Sciatic nerve (tissue), 2 donors: Measurements from ENCODE around the gene AKT1. TPM values are rescaled to one million over a fixed set of nuclear protein-coding genes. Genes with fewer than 3 reads are reported as not detected.
"Not testable (repeated sequence)": the region's sequence is repeated elsewhere in the genome, so short reads cannot be mapped to it uniquely, and the experiment has no call there.

Experiments used
- ATAC-seq: fragments of 200-7000 bp; cut with Tn5 transposase; one replicate; pipeline ENCODE4 v1.9.1; 2020; ENCODE audit warnings: mild to moderate bottlenecking, moderate library complexity
- DNase-seq: peaks from one replicate; pipeline ENCODE4 v3.0.0-alpha.2; 2020; ENCODE audit warnings: low spot score
- intact Hi-C: fragments of 100-400 bp; cut with DNase I; formaldehyde crosslinking; loops from one replicate; pipeline ENCODE4 v1.14.2; 2022
- total RNA-seq: library from RNA; stranded (reverse); fragmentation: NEBNext Ultra II Directional; extraction: Animal tissue kit (Norgen Biotek cat#: 25700); gene quantifications from one replicate; pipeline ENCODE4 v1.2.1, GENCODE V29; 2021
- donor health status: DM: no; HTN: no; CAD: no.
- donor health status: DM: no; HTN: no; CAD: no.

AKT1 gene
- total RNA-seq, 1 donor from 2014 or later, result 90.4 TPM

DNA sequence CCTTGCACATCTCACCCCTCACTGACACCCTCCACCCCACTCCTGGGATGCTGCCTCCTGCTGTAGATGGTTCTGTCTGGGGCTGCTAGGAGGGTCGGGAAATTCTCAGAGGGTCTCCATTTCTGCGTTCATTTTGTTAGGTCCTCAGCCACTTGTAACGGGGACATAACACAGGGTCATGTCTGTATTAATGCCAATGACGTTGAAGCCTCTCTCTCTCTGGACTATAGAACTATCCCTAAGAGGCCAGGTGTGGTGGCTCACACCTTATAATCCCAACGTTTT lies 28.0 kb downstream of the AKT1 start:
- no peak for ATAC-seq

DNA sequence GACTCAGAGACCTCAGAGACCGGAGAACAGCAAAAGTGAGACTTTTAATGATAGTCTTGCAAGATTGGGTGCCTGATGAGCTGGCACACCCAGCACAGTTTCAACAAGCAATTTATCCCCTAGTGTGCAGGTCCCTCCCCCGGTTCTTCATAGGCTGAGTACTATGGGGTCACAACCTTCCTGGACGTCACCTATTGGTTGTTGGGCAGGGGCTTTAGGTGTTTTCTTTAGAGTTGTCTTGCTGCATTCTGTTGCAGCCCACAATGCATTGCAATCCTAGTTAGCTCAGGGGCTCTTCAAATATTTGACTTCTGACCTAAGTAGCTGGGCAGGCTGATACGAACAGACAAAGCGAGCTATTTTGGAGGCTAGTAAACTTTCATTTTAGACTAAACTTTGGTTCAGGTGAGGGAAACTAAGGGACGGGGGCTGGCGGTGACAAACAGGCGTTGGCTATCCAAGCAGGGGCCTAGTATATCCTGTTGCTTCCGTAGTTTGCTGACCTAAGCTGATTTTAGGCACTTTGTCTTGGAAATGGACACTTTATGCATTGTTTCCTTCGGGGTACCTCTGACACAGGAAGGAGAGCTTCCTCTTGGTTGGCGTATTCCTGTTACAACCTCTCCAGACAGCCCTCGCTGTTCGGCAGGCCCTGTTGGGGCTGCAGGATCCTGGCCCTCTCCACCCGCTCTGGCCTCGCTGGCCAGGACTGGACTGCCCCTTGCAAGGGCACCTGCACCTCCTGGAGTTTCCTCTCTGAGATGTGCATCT lies 28.5 kb downstream of the AKT1 start:
- DNase-seq (no peak), ATAC-seq (no peak)
- intact Hi-C loops, result loop anchor here (5.0 kb wide), 1 partner anchor 55 kb away; no protein-coding TSS in a partner anchor

More for the DNA sequence above, 28.0 kb downstream of the AKT1 start:
- no peak for DNase-seq
- intact Hi-C loops, result loop anchor here (5.0 kb wide), 1 partner anchor 55 kb away; no protein-coding TSS in a partner anchor

DNA sequence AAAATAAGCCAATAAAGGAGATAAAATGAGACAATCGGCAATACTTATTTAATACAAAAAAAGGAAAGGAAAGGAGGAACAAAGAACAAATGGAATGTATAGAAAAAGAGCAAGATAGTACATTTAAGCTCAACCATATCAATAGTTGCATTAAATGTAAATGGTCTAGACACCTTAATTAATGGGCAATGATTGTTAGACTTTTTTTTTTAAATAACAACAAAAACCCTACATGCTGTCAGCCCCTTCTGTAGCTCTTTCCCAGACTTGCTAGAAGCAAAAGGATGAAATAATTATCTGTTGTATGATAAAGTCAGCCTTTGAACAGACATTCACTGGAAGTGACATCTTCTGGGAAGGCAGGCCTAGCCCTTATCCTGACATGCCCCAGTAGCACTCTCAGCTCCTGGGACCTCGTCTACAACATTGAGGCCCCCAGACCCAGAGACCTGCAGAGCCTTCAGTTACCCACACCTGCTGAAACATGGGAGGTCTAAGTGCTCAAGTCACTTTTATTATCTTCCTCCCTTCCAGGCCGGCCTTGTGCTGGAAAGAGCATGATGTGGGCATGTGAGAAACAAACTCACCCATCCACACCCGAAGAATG lies 29.2 kb downstream of the AKT1 start:
- no peak for DNase-seq
- intact Hi-C loops, result loop anchor here (5.0 kb wide), 1 partner anchor 56 kb away; no protein-coding TSS in a partner anchor
- no peak for ATAC-seq

DNA sequence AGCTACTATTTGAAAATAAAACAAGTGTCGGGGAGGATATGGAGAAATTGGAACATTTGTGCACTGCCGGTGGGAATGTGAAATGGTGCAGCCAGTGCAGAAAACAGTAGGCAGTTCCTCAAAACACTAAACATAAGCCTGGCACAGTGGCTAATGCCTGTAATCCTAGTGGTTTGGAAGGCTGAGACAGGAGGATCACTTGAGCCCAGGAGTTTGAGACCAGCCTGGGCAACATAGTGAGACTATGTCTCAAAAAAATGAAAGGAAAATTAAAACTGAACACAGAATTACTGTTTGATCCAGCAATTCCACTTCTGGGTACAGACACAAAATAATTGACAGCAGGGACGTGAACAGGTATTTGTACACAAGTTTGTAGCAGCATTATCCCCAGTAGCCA lies 30.0 kb downstream of the AKT1 start:
- intact Hi-C loops, result loop anchor here (5.0 kb wide), 1 partner anchor 57 kb away; no protein-coding TSS in a partner anchor
- DNase-seq (no peak), ATAC-seq (no peak)

DNA sequence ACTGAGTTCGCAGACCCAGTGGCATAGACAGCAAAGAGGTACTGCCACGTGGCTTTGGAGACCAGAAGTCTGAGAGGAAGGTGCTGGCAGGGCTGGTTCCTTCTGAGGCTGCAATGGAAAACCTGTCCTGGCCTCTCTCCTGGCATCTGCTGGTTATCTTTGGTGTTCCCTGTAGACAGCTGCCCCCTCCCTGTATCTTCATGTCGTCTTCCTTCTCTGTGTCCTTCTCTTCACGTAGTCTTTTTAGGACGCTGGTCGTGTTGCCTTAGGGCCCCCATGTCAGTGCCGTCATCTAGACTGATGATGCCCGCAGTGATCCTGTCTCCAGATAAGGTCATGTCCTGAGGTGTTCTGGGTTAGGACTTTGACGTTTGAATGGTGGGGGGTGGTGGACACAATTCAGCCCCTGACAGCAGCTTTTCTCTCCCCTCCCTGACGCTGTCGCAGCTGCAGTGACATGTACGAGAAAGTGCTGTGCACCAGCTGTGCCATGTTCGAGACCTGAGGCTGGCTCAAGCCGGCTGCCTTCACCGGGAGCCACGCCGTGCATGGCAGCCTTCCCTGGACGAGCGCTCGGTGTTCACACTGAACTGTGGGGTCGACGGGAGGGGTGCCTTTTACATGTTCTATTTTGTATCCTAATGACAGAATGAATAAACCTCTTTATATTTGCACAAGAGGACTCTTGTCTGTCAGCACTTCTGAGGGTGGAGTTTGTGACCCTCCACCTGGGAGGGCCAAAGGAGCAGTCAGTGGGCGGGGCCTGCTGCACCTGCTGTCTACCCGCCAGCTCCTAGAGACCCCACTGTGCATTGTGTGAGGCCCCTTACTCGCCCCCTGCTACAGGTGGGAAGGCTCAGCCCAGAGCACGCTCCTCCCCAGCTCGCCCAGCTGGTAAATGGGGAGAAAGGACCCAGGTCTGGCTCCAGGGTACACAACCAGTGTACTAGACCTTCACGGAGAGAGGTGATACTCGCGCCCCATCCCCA lies 36.3 kb downstream of the AKT1 start:
- DNase-seq (no peak), ATAC-seq (no peak)
- intact Hi-C loops, result no loop called here

DNA sequence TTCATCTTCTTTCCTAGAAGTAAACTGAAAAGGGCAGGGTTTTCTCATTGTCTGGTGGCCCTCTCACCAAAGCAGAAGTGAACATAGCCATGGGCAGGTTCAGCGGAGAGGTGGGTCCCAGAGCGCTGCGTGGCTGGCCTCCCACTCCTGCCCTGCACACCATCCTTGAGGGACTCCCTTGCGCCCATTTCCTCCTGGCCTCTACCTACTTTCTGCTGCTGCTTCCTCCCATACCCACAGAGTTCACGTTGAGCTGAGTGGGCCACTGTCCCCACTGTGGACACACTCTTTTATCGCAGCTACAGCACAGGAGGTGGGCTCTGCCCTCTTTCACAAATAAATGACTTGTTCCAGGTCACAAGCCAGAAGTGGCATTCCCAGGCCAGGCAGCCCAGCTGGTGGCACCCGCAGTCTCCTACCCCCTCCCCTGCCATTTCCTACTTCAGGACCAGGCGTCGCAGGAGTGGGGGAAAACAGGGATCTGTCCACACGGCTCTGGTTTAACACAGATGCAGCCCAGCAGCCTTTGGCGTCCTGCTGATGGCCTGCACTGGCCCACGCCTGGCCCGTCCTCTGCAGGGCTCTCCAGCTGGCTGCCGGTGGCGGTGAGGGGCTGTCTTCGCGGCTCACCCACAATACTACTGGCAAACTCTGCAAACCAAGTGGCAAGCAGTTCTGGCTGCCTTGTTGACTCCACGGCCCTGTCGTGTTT lies 37.7 kb downstream of the AKT1 start:
- intact Hi-C loops, result no loop called here
- DNase-seq (no peak), ATAC-seq (no peak)

DNA sequence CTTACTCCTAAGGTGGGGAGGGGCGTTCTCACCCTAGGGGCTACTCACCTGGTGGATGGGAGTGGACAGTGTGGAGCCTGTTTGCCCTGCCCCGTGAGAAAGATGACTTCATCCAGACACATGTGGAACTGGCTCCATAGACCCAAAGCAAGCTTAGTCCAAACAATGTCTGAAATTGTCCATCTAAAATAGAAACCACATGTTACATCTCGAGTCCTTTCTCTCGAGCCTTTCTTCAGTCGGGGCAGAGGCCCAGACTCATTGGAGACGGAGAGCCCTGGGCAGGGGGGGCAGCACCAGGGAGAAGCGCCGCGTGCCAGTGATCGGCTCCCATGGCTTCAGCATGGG lies 38.3 kb downstream of the AKT1 start:
- DNase-seq (no peak), ATAC-seq (no peak)
- intact Hi-C loops, result no loop called here

DNA sequence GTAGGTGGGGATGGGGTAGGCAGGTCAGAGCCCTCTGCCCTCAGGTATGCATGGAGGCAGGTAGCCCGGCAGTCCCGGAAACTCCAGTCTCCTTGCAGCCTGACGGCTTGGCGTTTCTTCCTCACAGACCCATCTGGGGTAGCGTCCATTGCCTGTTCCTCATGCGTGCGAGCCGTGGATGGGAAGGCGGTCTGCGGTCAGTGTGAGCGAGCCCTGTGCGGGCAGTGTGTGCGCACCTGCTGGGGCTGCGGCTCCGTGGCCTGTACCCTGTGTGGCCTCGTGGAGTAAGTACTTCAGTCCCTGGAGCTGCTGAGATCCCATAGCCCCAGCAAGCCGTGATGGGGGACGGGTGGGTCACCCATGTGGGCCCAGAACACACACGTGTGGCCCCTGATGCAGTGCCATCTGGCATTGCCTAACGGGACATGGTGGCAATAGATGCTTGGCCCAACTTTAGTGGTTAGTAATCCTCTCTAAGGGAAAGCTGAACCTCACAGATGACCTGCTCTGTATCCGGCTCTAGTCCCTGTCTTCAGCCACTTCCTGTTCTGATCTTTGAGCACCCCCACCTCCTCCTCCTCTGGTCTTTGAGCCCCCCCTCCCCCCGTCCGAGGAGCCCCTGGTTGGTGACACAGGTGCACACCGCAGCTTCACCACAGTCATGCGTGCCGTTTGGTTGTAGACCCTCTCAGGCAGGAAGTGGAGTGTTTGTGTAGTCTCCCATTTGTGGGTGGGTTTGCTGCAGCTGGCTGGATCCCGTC lies 38.9 kb downstream of the AKT1 start:
- DNase-seq, result no peak
- ATAC-seq, result no peak
- intact Hi-C loops, result no loop called here

DNA sequence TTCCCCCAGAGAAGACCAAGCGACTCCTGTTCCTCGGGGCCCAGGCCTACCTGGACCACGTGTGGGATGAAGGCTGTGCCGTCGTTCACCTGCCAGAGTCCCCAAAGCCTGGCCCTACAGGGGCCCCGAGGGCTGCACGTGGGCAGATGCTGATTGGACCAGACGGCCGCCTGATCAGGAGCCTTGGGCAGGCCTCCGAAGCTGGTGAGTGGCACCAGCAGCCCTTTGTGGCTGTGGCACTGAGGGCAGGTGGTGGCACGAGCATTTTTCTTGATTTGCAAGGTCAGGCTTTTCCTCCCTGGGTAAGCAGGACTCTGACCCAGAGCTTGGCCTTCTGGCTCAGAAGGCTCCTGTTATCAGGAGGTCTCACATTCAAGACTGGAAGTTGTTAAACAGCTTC lies 39.9 kb downstream of the AKT1 start:
- ATAC-seq, result no peak
- intact Hi-C loops, result no loop called here
- DNase-seq, result no peak

DNA sequence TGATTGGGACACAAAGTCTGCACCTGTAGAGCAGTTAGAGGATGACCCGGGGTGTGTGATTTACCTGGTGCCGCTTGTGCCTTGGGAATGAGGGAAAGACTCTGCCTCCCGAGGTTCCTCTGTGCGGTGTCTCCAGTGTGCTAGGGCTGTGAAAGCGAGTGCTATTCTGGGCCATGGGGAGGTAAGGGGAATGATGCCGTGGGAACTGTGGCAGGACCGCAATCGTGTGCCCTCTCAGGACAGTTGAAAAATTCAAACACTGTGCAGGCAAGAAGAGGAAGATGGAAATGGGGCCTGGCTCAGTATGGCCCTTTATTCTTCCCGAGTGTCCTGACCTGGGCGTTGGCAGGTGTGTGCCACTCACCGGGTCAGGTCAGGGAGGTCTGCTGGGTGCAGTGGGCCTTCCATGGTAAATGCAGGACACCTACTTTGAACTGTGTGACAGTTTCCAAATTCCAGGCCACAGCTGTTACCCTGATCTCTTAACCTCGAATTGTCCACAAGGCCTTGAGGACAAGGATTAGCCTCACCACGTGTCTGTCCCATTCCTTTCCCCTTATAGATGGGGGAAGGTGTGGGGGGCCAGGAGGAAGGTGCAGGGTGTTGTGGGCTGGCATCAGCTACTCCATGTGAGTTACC lies 41.2 kb downstream of the AKT1 start:
- no peak for DNase-seq
- ATAC-seq, result no peak
- intact Hi-C loops, result no loop called here

DNA sequence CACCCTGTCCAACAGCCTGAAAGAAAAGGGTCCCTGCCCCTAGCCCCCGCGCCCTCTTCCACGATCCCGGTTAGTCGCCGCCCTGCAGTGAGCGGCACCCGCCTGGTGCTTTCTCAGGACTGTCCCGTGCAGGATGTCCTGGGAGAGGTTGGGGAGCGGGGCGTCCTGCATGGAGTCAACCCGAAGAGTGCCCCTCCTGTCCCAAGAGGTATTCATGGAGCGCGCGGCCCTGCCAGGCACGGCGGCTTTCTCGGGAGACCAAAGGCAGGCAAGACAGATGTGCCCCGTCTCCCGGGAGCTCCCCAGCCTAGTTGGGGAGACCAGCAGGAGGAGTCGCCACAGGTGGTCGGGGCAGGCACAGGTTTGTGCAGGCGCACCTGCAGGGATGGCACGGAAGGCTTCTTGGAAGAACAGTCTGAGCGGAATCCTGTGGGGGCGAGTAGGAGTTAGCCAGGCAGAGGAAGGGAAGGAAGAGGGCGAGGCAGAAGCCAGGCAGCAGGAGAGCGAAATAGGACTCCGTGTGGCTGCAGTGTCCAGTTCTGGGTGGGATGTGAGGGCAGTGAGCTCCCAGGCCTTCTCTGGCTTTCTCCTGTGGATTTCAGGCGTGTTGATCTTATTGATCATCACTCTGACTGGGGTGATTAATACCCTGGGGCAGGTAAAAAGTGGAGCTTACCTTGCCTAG lies 41.9 kb downstream of the AKT1 start:
- DNase-seq (no peak), ATAC-seq (no peak)
- intact Hi-C loops, result no loop called here

DNA sequence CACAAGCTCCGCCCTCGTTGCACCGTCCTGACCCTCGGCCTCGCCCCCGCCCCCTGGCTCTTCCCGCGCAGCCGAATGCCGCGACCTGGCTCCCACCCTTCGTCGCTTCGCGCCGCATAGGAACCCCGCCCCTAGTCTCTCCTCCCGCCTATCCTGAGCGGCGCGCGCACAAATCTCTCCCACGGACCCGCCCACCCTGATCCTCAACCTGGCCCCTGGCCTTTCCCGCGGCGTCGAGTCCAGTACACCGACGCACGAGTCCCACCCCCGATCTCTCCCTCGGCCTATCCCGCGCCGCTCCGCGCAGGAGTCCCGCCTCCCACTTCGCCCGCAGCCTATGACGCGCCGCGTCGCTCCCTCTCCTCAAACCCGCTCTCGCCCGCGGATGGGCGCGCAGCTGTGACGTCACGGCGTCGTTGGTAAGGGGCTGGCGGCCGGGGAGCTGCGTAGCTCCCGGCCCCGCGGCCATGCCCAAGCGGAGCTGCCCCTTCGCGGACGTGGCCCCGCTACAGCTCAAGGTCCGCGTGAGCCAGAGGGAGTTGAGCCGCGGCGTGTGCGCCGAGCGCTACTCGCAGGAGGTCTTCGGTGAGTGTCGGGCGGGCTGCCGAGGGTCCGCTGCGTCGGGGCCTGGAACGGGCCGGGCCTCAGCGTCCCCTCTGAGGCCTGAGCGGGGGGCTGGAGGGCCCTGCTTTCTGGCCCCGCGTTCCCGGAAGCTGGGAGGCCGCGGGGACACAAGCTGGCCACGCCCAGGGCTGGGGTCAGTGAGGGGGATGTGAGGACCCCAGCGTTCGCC lies 42.6 kb downstream of the AKT1 start, which contains the start of gene SIVA1:
TSS of gene SIVA1 (plus strand) at position 413 of the 793 bp plus-strand sequence. CDS start at position 468, 55 bp downstream.
- DNase-seq (peak; percentile 99), ATAC-seq (peak; percentile 96)
- intact Hi-C loops, result no loop called here

DNA sequence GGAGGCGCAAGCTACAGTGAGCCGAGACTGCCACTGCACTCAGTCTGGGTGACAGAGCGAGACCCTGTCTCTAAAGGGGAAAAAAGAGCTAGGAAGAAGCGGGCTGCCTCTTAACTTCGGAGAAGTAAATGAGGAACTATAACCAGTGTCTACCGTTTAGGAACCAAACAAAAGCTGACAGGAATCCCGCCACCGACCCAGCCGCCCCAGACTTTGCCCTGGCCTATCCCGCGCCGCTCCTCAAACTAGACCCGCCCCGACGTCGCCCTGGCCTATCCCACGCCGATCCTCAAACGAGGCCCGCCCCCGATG lies 43.2 kb downstream of the AKT1 start:
- intact Hi-C loops, result no loop called here
- ATAC-seq, result no peak

DNA sequence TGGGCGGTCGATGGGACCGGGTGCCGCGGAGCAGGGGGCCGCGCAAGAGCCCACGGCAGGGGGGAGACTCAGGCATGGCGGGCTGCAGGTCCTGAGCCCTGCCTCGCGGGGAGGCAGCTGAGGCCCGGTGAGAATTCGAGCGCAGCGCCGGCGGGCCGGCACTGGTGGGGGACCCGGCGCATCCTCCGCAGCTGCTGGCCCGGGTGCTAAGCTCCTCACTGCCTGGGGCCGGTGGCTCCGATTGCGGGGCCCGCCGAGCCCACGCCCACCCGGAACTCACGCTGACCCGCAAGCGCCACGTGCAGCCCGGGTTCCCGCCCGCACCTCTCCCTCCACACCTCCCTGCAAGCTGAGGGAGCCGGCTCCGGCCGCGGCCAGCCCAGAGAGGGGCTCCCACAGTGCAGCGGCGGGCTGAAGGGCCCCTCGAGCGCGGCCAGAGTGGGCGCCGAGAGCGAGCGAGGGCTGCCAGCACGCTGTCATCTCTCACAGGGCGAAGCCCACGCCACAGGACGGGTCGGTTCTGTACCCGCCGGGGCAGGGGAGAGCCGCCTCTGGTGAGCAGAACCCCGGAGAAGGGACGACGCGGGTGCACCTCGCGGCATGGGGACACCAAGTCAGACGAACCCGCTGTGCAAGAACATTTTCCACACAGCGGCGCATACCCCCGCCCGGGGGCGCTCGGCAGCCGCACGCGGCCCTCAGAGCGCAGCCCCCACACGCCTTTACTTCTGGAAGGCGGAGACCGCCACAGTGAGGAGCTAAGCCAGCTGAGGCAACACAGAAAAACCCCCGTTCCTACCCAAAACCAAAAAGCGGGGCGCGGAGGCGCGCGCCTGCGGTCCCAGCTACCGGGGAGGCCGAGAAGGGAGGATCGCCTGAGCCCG lies 43.8 kb downstream of the AKT1 start:
- no peak for ATAC-seq
- peak; percentile 77 for DNase-seq
- intact Hi-C loops, result no loop called here

More for the DNA sequence above, 43.2 kb downstream of the AKT1 start:
- DNase-seq, result no peak

DNA sequence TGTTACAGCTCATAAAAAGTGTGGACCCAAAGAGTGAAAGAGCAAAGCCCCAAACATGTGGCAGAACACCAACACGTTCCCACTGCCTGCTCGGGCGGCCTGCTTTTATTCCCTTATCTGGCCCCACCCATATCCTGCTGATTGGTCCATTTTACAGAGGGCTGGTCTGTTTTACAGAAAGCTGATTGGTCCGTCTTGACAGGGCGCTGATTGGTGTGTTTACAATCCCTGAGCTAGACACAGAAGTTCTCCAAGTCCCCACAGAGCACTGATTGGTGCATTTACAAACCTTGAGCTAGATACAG lies 44.8 kb downstream of the AKT1 start:
- intact Hi-C loops, DNase-seq, ATAC-seq: not testable (repeated sequence)
